HG03442 (cell line): ENCODE measurements around the gene USP49.

Source experiments
- ATAC-seq: cut with Tn5 transposase; IDR thresholded peaks from one replicate; pipeline ENCODE4 v1.9.1; 2021; ENCODE audit warnings: mild to moderate bottlenecking, moderate library complexity; ENCODE audit not compliant: unreplicated experiment

Gene USP49

GRCh38 chr6:41878246-41878645 lies 16.9 kb downstream of the USP49 start:
- no peak for ATAC-seq

GRCh38 chr6:41877051-41877680 lies 18.0 kb downstream of the USP49 start:
- ATAC-seq: no peak

GRCh38 chr6:41874741-41875140 lies 20.4 kb downstream of the USP49 start:
- ATAC-seq: no peak

- no peak for ATAC-seq
Measured at GRCh38 chr6:41872147-41872546, 23.0 kb downstream of the USP49 start.

DNA sequence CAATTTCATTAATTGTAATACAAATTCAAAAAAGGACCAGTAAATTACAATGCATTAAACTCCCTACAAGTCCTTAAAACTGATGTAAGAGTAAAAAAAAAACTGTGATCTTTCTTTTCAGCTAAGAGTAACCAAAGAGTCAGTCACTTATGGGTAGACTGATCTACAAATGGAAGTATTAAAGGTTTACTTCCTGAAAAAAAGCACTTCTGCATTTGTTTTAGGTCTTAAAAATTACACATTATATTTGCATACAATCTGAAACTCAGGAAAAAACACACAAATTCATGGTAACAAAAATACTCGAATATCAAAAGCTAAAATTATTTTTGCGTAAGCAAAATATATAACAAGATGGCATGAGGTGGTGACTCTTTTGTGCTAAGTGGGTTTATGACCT lies 23.5 kb downstream of the USP49 start:
- ATAC-seq: no peak

GRCh38 chr6:41859356-41859755 lies 35.8 kb downstream of the USP49 start:
- no peak for ATAC-seq

GRCh38 chr6:41858703-41859102 lies 36.5 kb downstream of the USP49 start:
- ATAC-seq: no peak

- no peak for ATAC-seq
Measured at GRCh38 chr6:41850861-41851260, 44.3 kb downstream of the USP49 start.

DNA sequence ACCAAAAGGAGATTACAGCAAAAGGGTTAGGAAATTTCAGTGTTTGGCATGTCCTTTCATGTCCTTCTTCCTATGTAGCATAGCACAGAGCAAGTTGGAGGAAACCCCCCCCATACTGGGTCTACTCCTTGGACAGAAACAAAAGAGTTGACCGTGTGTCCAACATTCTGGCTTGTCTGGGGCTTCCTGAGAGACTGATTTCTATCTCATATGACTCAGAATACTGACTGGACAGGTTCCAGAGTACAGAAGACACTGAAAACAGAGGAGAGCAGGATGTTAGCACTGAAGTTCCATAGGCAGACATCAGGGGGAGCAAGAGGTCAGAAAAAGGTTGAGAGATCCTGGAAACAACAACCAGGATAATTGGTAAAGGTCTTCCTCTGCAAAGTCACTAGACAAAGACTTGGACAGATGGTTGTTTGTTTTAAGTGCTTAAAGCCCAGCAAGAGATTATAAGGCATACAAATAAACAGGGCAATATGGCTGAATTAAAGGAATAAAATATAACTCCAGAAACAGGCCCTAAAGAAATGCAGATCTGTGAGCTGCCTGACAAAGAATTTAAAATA lies 48.4 kb downstream of the USP49 start:
- no peak for ATAC-seq

GRCh38 chr6:41843178-41843577 lies 52.0 kb downstream of the USP49 start:
- ATAC-seq: no peak

GRCh38 chr6:41840326-41840725 lies 54.8 kb downstream of the USP49 start:
- ATAC-seq: no peak

DNA sequence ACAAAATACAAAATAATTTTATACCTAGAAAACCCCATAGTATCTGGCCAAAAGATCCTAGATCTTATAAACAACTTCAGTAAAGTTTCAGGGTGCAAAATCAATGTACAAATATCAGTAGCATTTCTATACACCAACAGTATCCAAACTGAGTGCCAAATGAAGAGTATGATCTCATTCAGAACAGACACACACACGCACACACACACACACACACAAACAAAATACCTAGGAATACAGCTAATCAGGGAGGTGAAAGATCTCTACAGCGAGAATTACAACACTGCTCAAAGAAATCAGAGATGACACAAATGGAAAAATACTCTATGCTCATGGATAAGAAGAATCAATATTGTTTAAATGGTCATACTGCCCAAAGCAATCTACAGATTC lies 58.5 kb downstream of the USP49 start:
- ATAC-seq: no peak

GRCh38 chr6:41836022-41836659 lies 59.0 kb downstream of the USP49 start:
- ATAC-seq: no peak

- ATAC-seq: no peak
Measured at GRCh38 chr6:41832263-41832662, 62.9 kb downstream of the USP49 start.

- no peak for ATAC-seq
Measured at GRCh38 chr6:41826343-41827022, 68.7 kb downstream of the USP49 start.

DNA sequence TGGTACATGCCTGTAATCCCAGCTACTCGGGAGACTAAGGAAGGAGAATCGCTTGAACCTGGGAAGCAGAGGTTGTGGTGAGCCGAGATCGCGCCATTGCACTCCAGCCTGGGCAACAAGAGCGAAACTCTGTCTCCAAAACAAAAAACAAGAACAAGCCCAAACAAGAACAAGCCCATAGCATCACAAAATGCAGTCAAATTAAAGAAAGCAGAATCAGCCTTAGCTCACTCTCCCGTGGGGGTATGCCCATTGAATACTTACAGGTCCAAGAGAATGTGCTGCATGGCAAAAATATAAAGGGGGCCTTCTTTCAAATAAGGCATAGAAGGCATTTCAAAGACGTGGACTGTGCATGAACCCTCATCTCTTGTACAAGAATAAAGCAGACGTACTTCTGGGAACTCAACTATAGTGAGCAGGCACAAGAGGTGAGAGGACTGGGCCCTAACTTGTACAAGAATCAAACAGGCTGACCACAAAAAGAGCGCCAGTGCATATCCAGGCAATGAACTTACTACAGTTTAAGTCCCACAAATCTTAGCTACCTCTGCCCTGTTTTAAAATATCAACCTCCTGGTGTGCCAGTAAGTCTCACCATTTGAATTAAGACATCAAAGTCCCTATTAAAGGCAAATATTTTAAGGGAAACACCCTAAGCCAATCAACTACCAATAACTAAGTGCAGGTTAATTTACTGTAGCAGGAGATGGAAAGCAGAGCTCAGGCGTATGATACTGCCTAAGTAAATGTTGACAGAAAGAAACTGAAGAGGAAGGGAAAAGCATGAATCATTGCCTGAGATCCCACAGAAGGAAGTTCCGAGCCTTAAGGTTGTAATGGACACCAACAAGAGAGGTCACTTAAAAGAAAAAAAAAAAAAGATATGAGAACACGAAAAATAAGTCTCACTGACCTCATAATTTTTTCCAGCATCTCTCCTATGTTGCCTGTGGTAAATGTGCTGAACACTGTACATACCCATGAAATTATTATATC lies 70.3 kb downstream of the USP49 start:
- ATAC-seq: no peak

DNA sequence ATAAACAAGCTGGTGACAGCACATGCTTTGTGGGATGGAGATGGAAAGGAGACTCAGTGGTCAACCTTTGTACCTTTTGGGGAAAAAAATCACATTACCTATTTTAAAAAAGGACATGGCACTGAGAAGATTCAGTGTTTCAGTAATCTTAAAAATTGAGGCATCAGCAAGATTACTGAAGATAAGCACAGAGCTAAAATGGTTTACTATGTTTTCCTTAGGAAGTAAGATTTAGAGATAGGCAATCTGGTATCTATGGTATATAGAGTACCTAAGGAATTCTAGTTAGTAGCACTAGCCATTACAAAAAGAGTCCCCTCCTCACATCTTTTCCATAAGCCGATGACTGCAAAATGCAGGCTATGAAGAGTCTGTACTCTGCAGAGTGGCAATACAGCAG lies 72.0 kb downstream of the USP49 start:
- no peak for ATAC-seq

DNA sequence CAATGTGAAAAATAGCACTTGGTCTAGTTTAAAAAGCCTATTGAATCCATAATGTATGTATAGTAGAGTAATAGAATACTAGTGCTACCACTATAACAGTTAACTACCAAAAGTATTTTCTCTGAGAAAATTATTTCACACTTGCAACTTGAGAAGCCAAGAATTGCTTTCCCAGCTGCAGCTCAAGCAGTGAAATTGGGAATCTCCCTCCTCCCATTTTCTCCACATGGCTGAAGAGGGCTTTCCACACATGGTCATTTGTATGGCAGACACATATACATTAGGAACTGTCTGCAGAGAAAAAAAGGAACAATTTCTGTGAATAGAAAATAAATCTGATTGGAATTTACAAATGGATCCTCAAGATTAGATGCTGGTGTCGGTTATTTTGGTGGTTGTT lies 73.2 kb downstream of the USP49 start:
- ATAC-seq: no peak

GRCh38 chr6:41821266-41821665 lies 73.9 kb downstream of the USP49 start:
- no peak for ATAC-seq

DNA sequence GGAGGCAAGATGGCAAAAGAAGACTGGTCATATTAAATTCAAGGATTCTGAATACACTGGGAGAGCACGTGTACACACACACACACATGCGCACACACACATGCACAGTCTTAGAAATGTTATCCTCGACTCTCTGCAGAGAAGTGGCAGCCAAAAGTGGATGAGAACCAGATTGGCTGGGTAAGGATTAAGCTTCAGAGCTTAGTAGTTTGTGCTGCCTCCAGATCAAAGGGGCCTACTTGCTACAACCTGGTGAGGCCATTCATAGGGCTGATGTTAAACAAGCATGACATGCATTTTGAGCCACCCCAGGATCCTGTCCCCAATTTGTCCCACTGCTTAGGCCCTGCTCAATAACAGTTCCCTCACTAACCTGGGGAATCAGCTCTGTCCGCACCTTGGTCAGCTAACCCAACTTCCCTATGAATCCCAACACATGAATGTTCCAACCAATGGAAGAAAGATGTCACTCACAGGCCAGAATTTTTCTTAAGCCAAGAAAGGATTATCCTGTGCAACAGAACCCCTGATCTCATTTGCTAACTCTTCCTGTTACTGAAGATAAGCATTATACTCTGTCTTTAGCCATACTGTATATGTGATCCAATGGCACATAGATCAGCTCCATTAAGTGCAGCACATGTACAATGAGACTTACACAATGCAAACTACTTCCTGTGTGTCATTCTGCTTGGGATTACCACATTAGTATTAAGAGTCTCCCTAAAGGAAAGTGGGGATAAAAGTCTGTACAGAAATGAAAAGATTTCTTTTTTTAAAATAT lies 76.7 kb downstream of the USP49 start:
- no peak for ATAC-seq
